IPS-18c (cell line): ENCODE results near the gene YY1.
A peak's percentile ranks its signal among the peaks of the same experiment; 100 is the strongest.
"Not testable (repeated sequence)": the region's sequence is repeated elsewhere in the genome, so short reads cannot be mapped to it uniquely, and the experiment has no call there.

Experiments
- H3K4me3 ChIP-seq: 2 replicates; pipeline ENCODE4 v1.7.0; 2013; ENCODE audit warnings: low read depth, mild to moderate bottlenecking, low read length, moderate library complexity; ENCODE audit not compliant: insufficient read depth
- H3K9me3 ChIP-seq: one replicate; pipeline ENCODE4 v1.6.1; 2013; ENCODE audit warnings: mild to moderate bottlenecking, low read length, moderate library complexity; ENCODE audit not compliant: control insufficient read depth, insufficient read depth

YY1 gene

DNA sequence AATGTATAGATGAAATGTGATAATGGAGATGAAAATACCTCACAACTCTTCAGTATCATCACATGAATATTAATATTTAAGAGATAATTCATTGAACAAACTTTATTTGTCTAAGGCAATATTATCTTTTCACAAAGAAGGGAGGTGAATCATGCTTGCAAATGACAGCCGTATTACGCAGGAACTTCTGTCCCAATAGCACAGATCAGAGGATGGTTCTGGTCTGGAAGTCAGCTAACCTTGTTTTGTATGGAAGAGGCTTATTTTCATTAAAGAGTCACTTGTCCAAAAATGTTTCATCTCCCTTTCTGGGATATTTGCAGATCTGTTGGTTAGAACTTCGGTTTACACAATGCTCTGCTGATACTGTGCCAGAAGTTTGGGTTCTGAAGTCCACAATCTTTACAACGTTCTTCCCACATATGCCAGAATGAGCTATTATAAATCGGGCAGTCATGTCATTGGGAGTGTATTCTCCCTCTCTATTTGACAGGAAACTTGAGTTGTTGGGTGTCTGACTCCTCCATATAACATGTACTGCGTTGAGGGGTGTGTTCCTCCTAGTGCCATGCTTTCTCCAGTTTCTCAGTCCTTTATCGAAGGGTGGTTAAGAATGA, 29.8 kb downstream of the YY1 start:
- Histone ChIP-seq H3K4me3 (no peak overlapping the region), H3K9me3 (no peaks in the 10 kb centered on the region)

DNA sequence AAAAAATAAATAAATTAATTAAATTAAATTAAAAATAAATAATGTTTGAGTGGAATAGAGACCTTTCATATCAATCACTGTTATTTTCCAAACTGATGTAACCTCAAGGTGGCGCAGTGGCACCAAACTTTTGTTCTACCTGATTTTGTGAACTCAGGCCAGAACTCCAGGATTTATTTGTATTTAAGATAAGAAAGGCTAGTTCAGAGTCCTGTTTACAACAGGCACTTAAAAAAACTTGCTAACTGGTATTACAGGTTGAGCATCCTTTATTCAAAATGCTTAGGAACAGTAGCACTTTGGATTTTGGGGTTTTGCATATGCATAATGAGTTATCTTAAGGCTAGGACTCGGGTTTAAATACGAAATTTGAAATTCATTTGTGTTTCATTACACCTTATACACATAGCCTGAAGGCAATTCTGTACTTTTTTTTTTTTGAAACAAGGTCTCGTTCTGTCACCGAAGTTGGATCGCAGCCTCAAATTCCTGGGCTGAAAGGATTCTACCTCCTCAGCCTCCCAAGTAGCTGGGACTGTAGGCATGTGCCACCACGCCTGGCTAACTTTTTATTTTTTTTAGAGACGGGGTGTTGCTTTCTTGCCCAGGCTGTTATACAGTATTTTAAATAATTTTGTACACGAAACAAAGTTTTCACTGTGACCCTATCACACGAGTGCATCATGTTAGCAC, 32.4 kb downstream of the YY1 start:
- H3K4me3 ChIP-seq, result no peak overlapping the region

DNA sequence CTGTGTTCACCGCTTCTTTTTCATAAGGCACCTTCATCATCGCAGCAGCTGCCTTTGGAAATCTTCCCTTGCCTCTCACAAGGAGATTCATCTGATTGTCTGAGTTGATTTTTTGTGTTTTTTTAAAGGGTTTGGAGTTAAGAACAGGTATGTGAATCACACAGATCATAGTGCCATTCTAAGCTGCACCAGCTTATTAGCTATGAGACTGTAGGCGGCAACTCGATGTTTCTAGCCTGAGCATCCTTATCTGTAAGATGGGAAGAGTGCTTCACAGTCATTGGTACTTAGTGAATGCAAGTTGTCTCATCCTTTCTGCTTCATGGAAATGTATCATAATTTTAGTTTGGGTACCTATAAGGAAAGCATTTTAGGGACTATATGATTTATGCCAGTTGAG, 35.3 kb downstream of the YY1 start:
- Histone ChIP-seq H3K4me3 (no peak overlapping the region), H3K9me3 (no peaks in the 10 kb centered on the region)

More for the DNA sequence above, 32.4 kb downstream of the YY1 start:
- H3K9me3 ChIP-seq, result no peaks in the 10 kb centered on the region

DNA sequence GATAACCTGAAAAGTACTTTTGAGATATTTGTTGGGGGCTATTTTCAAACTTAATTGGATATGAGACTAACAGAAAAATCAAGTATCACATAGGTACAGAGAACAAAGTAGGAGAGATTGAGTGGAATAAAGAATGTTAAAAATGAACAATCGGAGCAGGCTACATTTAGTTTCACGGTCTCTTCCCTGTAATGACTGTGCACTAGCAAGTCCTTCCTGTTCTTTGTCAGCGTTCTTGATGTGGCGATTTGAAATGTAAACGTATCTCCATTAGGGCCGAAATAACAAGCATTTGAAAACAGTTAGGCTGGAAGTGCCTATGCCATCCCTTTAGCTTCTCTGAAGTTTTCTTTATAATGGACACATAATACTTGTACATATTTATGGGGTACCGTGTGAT, 36.3 kb downstream of the YY1 start:
- Histone ChIP-seq H3K9me3 (no peaks in the 10 kb centered on the region), H3K4me3 (no peak overlapping the region)

DNA sequence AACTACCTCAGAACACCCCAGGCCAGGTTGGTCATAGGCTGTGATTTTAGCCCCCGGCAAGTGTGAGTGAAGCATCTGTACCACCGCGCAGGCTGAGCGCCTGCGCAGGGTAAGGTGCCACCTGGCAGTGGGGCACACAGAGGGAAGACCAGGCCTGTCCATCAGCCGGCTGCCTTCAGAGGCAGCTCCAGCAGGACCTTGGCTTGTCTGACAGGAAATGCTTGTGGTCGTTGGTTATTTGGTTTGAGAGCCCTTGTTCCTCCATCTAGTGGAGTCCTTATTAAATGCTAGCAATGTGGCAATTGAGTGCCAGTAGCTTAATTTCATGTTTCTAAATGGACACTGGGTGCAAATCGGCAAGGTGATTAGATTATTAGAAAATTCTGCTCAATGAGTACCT, 39.8 kb downstream of the YY1 start:
- no peak overlapping the region for H3K4me3 ChIP-seq
- no peaks in the 10 kb centered on the region for H3K9me3 ChIP-seq

DNA sequence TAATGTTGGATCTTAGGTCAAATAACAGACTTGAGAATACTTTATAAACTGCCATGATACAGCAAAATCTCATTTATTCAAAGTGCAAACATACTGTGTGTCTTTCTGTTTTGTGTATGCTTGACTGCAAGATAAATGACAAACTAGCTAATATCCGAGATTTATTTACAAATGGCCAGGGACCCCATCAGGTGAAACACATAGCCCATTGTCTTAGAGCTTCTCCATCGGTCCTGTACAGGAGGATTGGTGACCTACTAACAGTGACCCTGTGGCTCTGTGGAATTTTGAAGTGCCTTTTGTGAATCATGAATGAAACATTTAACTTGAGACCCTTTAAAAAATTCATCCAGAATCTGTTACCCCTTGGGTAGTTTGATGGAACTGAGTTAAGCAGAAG, 40.2 kb downstream of the YY1 start:
- H3K9me3 ChIP-seq, result no peaks in the 10 kb centered on the region
- H3K4me3 ChIP-seq, result no peak overlapping the region

DNA sequence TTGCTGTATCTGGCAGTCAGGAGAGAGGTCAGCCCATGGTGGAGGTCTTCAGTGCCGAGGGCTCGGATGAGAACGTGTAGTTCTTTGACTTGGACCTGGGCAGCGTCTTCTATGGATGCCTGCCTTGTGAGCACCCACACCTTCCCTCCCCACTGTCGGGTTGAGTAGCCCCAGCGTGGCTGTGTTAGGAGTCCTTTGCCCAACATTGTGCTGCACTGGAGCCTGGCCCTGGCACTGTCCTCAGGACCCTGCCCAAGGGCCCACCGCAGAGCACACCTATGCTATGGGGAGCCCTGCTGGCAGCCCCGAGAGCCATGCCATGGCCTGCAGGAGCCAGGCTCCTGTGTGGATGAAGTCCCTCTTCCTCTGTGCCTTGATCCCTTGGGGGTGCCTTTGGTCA, 40.6 kb downstream of the YY1 start:
- H3K9me3 ChIP-seq, result no peaks in the 10 kb centered on the region
- no peak overlapping the region for H3K4me3 ChIP-seq

DNA sequence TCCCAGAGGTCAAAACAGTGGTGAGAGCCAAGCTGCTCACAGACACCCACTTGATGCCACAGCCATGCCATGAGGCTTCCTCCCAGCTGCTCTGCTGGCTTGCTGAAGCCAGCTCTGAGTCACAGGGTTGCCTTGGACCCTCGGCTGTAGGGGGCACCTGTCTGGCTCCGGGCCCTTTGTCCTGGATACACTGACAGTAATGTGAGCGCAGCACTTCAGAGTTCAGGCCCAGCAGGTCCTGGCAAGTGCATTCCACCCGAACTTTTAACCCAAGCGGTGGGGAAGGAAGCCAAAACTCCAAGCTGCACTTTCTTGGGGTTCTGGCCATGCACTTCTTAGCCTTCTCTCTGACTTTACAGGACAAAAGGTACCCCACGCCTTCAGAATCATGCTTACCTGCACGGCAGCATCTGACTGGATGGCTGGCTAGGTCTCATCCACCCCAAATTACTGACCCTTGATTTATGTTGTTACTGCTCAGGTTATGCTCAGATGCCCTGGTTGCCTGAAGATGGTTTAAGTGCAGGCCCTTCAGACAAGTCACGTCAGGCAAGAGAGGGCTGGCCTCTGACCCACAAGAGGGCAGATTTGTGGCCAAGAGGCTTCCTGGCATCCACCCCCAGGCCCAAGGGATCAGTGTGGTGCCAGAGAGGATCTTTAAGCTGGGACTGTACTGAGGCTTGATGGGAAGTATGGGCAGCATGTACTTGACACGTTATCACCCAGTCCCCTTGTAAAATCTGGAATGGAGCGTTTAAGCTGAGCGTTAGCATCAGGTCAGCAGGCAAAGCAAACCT, 42.5 kb downstream of the YY1 start:
- Histone ChIP-seq H3K9me3 (no peaks in the 10 kb centered on the region), H3K4me3 (no peak overlapping the region)

DNA sequence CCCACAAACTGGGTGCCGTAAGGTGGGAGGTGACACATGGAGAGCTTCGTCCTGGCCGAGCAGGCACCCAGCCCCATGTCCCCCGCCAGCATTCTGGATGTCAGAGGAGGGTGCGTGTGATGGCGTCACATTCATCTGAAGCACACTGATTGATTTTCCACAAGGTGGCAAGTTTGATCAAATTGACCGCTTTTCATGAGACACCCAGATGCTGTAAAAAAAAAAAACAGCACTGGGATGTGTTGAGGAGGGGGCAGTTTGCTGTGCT, 43.1 kb downstream of the YY1 start:
- Histone ChIP-seq H3K4me3 (no peak overlapping the region), H3K9me3 (no peaks in the 10 kb centered on the region)

DNA sequence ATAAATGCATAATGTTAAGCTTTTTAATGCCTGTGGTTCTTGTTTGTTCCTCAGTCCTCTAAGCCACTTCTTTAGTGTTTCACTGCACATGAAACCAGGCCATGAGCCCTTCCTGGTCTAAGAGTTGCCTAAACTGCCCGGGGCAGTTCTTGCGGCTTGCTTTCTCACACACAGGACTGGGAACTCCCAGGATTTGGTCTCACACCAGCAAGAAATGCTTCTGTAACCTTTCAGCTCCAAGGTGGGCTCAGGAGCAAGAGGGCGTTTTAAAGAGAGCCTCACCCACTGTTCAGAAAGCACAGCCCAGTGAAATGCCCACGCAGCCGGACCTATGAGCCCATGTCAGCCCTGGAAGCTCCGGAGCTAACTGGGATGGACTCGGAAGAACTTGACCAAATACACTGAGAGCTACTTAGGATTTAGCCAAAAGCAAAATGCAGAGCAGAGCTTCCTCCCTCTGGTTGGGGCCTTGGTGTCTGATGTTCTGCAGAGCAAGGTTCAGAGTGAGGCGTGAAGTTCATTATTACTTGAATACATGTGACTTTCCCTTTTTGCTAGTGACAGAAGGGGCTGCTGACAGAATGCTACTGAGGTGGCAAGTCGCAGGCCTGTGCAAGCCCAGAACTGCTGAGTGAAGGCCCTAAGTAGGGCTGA, 43.9 kb downstream of the YY1 start:
- Histone ChIP-seq H3K9me3 (no peaks in the 10 kb centered on the region), H3K4me3 (no peak overlapping the region)

DNA sequence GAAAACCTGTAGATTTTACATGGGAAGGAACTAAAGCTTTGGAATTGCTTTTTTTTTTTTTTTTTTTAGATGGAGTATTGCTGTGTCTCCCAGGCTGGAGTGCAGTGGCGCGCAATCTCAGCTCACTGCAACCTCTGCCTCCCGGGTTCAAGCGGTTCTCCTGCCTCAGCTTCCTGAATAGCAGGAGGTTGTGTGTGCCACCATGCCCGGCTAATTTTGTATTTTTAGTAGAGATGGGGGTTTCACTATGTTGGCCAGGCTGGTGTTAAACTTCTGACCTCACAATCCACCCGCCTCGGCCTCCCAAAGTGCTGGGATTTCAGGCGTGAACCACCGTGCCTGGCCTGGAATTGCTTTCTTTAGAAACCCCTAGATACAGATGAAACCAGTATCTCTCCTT, 44.5 kb downstream of the YY1 start:
- not testable (repeated sequence) for H3K4me3 ChIP-seq, H3K9me3 ChIP-seq

DNA sequence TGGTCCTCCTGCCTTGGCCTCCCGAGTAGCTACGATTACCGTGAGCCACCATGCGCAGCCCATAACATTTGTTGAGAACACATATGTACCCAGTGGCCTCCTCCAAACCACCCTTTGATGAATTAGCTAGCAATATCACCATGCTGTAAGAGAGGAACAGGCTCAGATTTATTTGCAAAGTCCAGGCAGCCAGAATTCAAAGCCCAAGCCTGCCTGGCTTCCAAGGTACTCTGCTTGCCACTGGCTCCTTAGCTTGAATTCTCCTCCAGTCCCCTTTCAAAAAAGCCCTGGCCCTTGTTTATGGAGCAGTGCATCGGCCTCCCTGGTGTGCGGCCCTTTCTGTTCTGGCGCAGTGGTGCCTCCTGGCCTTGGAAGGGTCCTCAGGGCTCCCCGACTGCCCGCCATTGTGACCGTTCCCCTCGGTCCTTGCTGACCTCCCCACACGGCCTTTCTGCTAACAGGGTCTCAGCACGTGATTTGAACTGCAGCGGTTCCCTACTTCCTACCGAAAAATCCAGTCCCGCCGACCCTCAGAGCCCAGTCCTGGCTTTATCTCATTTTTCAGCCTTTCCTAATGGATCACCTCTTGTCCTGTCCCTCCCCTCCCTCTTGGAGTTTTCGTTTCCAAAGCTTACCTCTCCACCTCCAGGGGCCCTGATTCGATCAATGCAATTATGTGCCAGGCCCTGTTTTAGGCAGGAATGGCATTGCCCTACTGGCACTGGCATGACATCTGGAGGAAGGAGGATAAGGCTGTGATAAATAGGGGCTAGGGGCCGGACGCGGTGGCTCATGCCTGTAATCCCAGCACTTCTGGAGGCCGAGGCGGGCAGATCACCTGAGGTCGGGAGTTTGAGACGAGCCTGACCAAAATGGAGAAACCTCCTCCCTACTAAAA, 45.3 kb downstream of the YY1 start:
- no peaks in the 10 kb centered on the region for H3K9me3 ChIP-seq
- H3K4me3 ChIP-seq, result no peak overlapping the region; the same call in 1 of the 2 replicates

DNA sequence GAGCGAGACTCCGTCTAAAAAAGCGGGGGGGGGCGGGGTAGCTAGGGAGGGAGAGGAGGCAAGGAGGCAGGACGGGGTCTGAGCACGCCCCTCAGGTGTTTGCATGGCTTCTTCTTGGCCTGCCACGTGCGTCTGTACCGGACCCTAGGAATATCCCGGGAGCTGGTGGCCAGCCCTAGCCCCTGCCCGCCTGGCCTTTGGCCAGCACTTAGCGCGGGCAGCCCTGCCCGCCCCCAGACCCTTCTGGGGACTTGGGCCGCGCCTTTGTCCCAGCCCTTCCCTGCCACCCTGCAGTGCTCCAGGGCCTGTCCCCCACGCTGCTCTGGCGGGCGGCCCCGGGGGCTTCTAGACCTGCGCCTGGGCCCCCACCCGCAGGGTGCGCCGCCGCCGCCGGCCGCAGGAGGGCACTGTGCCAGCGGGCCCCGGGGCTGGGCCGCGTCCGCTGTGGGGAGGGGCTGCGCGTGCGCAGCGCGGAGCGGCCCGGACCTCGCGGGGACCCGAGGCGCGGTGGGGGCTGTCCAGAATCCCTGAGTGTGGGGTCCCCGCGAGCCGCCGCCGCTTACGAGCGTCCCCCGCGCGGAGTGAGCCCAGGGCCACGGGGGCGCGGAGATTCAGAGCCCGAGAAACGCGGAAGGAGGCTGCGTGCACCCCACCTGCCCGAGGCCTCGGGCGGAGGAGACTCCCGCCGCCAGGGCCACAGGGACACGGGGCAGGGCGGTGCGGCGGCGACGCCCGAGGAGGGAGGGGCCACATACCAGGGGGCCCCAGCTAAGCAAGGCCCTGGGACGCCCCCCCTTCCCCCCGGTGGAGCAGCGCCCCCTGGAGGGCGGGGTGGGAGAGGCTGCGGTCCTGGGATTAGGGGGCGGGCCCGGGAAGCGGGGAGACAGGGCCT, 46.3 kb downstream of the YY1 start:
- Histone ChIP-seq H3K9me3 (no peaks in the 10 kb centered on the region), H3K4me3 (peak overlapping the region; percentile 74)

DNA sequence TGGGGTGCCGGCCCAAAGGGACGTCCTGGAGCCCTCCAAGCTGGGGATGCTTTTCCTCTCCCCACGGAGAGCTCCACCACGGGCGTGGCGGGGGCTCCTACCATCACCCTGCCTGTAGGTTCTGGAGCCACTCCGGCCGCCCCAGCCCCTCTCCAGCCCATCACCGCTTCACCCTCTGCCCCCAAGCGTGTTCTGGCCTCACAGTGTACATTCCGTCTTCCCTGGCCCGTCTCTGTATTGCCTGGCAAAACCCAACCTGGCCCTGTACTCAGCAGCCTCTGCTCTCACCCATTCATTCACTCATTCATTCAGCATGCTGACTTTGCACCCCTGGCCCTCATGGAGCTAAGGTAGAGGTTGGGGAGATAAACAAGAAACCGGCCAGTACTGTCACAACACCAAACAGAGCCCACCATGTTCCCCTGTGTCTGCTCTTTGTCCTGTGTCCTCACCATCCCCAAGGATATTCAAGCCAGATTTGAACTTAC, 47.0 kb downstream of the YY1 start:
- H3K4me3 ChIP-seq, result peak overlapping the region; percentile 74; the same call in 1 of the 2 replicates

DNA sequence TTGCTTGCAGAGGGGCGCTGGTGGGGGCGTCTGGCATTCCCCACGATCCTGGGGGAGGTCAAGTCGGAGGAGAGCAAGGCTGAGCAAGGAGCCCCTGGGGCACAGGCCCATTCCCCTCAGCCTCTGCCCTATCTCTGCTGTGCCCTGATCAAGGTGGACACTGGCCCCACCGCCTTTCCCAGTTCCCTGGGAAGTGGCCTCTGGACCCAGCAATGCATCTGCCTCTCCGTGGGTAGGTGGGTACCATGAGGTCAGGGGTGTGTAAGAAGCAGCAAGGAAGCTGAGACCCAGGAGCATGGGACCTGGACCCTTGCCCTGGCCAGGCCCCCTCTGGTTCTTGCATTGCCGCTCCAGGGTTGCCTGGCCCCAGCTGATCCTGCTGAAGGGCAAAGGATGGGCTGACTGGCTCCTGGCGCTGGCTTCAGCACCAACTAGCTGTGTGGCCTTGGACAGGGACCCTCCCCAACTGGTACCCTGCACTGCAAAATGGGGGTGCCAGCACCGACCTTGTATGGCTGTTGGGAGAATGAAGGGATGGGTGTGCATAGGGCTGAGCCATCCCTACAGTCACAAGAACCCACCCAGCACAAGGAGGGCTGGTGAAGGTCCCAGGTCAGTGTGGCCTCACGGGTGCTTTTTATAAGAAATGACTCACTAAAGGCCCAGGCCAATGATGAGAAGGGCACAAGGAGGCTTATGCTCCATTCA, 47.7 kb downstream of the YY1 start:
- Histone ChIP-seq H3K9me3 (no peaks in the 10 kb centered on the region), H3K4me3 (no peak overlapping the region)

More for the DNA sequence above, 47.0 kb downstream of the YY1 start:
- no peaks in the 10 kb centered on the region for H3K9me3 ChIP-seq
